Measurements from ENCODE around the gene ADGRG3. TPM values are rescaled to one million over a fixed set of nuclear protein-coding genes. Genes with fewer than 3 reads are reported as not detected.

ADGRG3 gene
- total and polyA plus RNA-seq, 2 of the 8 experiments (the other 6 are each of a cell fraction or from before 2014, with no cell fraction given): 0.28 to 0.98 TPM

DNA sequence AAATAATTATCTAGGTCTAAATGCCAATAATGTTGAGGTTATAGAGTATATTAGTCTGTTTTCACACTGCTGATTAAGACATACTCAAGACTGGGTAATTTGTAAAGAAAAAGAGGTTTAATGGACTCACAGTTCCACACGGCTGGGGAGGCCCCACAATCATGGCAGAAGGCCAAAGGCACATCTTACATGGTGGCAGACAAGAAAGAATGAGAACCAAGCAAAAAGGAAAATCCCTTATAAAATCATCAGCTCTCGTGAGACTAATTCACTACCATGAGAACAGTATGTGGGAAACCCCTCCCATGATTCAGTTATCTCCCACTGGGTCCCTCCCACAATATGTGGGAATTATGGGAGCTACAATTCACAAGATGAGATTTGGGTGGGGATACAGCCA is 64.6 kb downstream of the ADGRG3 start (continued):
- TF ChIP-seq, protein P1, sequence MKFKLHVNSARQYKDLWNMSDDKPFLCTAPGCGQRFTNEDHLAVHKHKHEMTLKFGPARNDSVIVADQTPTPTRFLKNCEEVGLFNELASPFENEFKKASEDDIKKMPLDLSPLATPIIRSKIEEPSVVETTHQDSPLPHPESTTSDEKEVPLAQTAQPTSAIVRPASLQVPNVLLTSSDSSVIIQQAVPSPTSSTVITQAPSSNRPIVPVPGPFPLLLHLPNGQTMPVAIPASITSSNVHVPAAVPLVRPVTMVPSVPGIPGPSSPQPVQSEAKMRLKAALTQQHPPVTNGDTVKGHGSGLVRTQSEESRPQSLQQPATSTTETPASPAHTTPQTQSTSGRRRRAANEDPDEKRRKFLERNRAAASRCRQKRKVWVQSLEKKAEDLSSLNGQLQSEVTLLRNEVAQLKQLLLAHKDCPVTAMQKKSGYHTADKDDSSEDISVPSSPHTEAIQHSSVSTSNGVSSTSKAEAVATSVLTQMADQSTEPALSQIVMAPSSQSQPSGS (IDR thresholded peaks at IDR 0.05; ENCODE audit: low read length): no peak
